ENCODE data around the gene INCENP.

Gene INCENP

GRCh38 chr11:62127426-62127825, 3.6 kb downstream of the INCENP start:
- peaks cover 87% of the 10 kb centered on the region for H3K79me2 ChIP-seq (ENCODE audit: low read length)
- TF ChIP-seq EZH2 (optimal IDR thresholded peaks at IDR 0.05; ENCODE audit: low read depth, low read length) (no peak), EZH2phosphoT487 (IDR thresholded peaks at IDR 0.05; ENCODE audit: low read length) (no peak)
- TF ChIP-seq, protein P1, sequence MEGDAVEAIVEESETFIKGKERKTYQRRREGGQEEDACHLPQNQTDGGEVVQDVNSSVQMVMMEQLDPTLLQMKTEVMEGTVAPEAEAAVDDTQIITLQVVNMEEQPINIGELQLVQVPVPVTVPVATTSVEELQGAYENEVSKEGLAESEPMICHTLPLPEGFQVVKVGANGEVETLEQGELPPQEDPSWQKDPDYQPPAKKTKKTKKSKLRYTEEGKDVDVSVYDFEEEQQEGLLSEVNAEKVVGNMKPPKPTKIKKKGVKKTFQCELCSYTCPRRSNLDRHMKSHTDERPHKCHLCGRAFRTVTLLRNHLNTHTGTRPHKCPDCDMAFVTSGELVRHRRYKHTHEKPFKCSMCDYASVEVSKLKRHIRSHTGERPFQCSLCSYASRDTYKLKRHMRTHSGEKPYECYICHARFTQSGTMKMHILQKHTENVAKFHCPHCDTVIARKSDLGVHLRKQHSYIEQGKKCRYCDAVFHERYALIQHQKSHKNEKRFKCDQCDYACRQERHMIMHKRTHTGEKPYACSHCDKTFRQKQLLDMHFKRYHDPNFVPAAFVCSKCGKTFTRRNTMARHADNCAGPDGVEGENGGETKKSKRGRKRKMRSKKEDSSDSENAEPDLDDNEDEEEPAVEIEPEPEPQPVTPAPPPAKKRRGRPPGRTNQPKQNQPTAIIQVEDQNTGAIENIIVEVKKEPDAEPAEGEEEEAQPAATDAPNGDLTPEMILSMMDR (IDR thresholded peaks at IDR 0.05; ENCODE audit: low read length): no peak

GRCh38 chr11:62127941-62128770, 4.3 kb downstream of the INCENP start:
- Histone ChIP-seq H3K36me3 (replicated peaks; ENCODE audit: insufficient read depth, low read length) (peaks cover 4% of the 10 kb centered on the region; the same call in 1 of the 2 replicates), H3K4me2 (ENCODE audit: low read depth, low read length) (no peak overlapping the region), H4K20me1 (ENCODE audit: insufficient read depth, low read length) (no peaks in the 10 kb centered on the region), H3F3A (ENCODE audit: insufficient read depth, low read length) (no peaks in the 10 kb centered on the region), H2AFZ (ENCODE audit: low read length) (no peak overlapping the region), H3K4me1 (ENCODE audit: low read length) (peaks cover 6% of the 10 kb centered on the region; the same call in 1 of the 2 replicates), H3K4me3 (ENCODE audit: low read length) (no peak overlapping the region), H3K27me3 (replicated peaks; ENCODE audit: insufficient read depth, low read length) (no peaks in the 10 kb centered on the region), H3K27ac (ENCODE audit: low read length) (no peak overlapping the region), H3K9ac (ENCODE audit: low read length) (no peak overlapping the region), H3K79me2 (ENCODE audit: low read length) (peaks cover 94% of the 10 kb centered on the region), H3K9me2 (replicated peaks; ENCODE audit: insufficient read depth, low read length) (no peaks in the 10 kb centered on the region), H3K9me3 (replicated peaks; ENCODE audit: insufficient read depth, low read length) (no peaks in the 10 kb centered on the region)
- DNase-seq: no peak
- no peak for TF ChIP-seq EZH2phosphoT487 (IDR thresholded peaks at IDR 0.05; ENCODE audit: low read length)
- TF ChIP-seq, protein P1 (IDR thresholded peaks at IDR 0.05; ENCODE audit: low read length): no peak
- TF ChIP-seq EZH2 (optimal IDR thresholded peaks at IDR 0.05; ENCODE audit: low read depth, low read length): no peak

More at GRCh38 chr11:62127426-62127825, 3.6 kb downstream of the INCENP start:
- no peak overlapping the region for H3K4me3 ChIP-seq (ENCODE audit: low read length)
- no peaks in the 10 kb centered on the region for H3K9me3 ChIP-seq (replicated peaks; ENCODE audit: insufficient read depth, low read length)
- H3K27ac ChIP-seq (ENCODE audit: low read length): no peak overlapping the region
- H3F3A ChIP-seq (ENCODE audit: insufficient read depth, low read length): no peaks in the 10 kb centered on the region
- no peaks in the 10 kb centered on the region for H3K9me2 ChIP-seq (replicated peaks; ENCODE audit: insufficient read depth, low read length)
- H3K27me3 ChIP-seq (replicated peaks; ENCODE audit: insufficient read depth, low read length): no peaks in the 10 kb centered on the region
- peaks cover 4% of the 10 kb centered on the region; the same call in 1 of the 2 replicates for H3K36me3 ChIP-seq (replicated peaks; ENCODE audit: insufficient read depth, low read length)
- no peak overlapping the region for H3K9ac ChIP-seq (ENCODE audit: low read length)
- H3K4me1 ChIP-seq (ENCODE audit: low read length): peaks cover 6% of the 10 kb centered on the region; the same call in 1 of the 2 replicates
- no peak for DNase-seq
- no peak overlapping the region for H3K4me2 ChIP-seq (ENCODE audit: low read depth, low read length)
- no peak overlapping the region for H2AFZ ChIP-seq (ENCODE audit: low read length)
- H4K20me1 ChIP-seq (ENCODE audit: insufficient read depth, low read length): no peaks in the 10 kb centered on the region

- no peaks in the 10 kb centered on the region for H3F3A ChIP-seq (ENCODE audit: insufficient read depth, low read length)
- peaks cover 4% of the 10 kb centered on the region; the same call in 1 of the 2 replicates for H3K36me3 ChIP-seq (replicated peaks; ENCODE audit: insufficient read depth, low read length)
- TF ChIP-seq EZH2phosphoT487 (IDR thresholded peaks at IDR 0.05; ENCODE audit: low read length) (no peak), EZH2 (optimal IDR thresholded peaks at IDR 0.05; ENCODE audit: low read depth, low read length) (no peak)
- TF ChIP-seq, protein P1 (IDR thresholded peaks at IDR 0.05; ENCODE audit: low read length): no peak
These were observed 5.0 kb downstream of the INCENP start for GRCh38 chr11:62128835-62129234.

More at GRCh38 chr11:62128835-62129234, 5.0 kb downstream of the INCENP start:
- no peak overlapping the region for H3K9ac ChIP-seq (ENCODE audit: low read length)
- no peaks in the 10 kb centered on the region for H3K9me3 ChIP-seq (replicated peaks; ENCODE audit: insufficient read depth, low read length)
- no peak overlapping the region for H3K4me2 ChIP-seq (ENCODE audit: low read depth, low read length)
- no peak overlapping the region for H2AFZ ChIP-seq (ENCODE audit: low read length)
- H3K4me1 ChIP-seq (ENCODE audit: low read length): peaks cover 6% of the 10 kb centered on the region; the same call in 1 of the 2 replicates
- no peak overlapping the region for H3K4me3 ChIP-seq (ENCODE audit: low read length)
- H3K79me2 ChIP-seq (ENCODE audit: low read length): peaks cover 100% of the 10 kb centered on the region
- no peaks in the 10 kb centered on the region for H3K9me2 ChIP-seq (replicated peaks; ENCODE audit: insufficient read depth, low read length)
- DNase-seq: no peak
- H4K20me1 ChIP-seq (ENCODE audit: insufficient read depth, low read length): no peaks in the 10 kb centered on the region
- no peak overlapping the region for H3K27ac ChIP-seq (ENCODE audit: low read length)
- no peaks in the 10 kb centered on the region for H3K27me3 ChIP-seq (replicated peaks; ENCODE audit: insufficient read depth, low read length)
